B cell (primary cell): ENCODE measurements around the gene CLCNKB. TPM values are rescaled to one million over a fixed set of nuclear protein-coding genes. Genes with fewer than 3 reads are reported as not detected.

Experiments used
- ATAC-seq: fragments of 200-7000 bp; cut with Tn5 transposase; one replicate; pipeline ENCODE4 v1.10.0; 2021; ENCODE audit warnings: low read depth, mild to moderate bottlenecking, moderate number of reproducible peaks, moderate library complexity
- CTCF ChIA-PET: fragments of 350-600 bp; sonication (Branson Sonifier 250); formaldehyde crosslinking; loops from one replicate; lab custom pipeline; 2021; ENCODE audit warnings: antibody characterized with exemption, inconsistent platforms; lab: Charles Lee
- POLR2A ChIA-PET: fragments of 350-600 bp; sonication (Branson Sonifier 250); formaldehyde crosslinking; loops from one replicate; lab custom pipeline; 2021; ENCODE audit warnings: antibody characterized with exemption; lab: Charles Lee
- DNase-seq: peaks from one replicate; pipeline ENCODE4 v3.0.0; 2013
- H2AFZ ChIP-seq: 2 replicates; pipeline ENCODE4 v1.6.1; 2012; ENCODE audit warnings: mild to moderate bottlenecking, low read depth, low read length; ENCODE audit not compliant: insufficient read depth, poor library complexity, severe bottlenecking
- H3K27ac ChIP-seq, 2 donors: 1 replicate in 1 of 2; 2 replicates in 1 of 2; pipeline ENCODE4 v1.5.1; 2012 to 2013; ENCODE audit warnings: low read length in 2 of 2, mild to moderate bottlenecking in 2 of 2, moderate library complexity in 1 of 2
- H3K27me3 ChIP-seq, 4 experiments: fragments of 200-600 bp in 1 of 4; sonication (generic) in 1 of 4; replicated peaks in 1 of 4; 1 replicate in 2 of 4; 2 replicates in 2 of 4; pipeline versions ENCODE4 v1.6.1 to v1.7.0; 2013 to 2016; ENCODE audit warnings: low read length in 3 of 4, mild to moderate bottlenecking in 2 of 4, mixed read lengths in 1 of 4, moderate library complexity in 1 of 4; ENCODE audit not compliant: insufficient read depth in 4 of 4, control insufficient read depth in 3 of 4; ENCODE audit errors: control extremely low read depth in 1 of 4
- H3K36me3 ChIP-seq, 2 experiments: replicated peaks in 1 of 2; 1 replicate in 1 of 2; 2 replicates in 1 of 2; pipeline versions ENCODE4 v1.6.1 to v1.7.1; 2013; ENCODE audit warnings: low read length in 1 of 2; ENCODE audit not compliant: insufficient read depth in 2 of 2, control insufficient read depth in 1 of 2; ENCODE audit errors: control extremely low read depth in 1 of 2, extremely low read depth in 1 of 2
- H3K4me1 ChIP-seq, 2 donors: fragments of 200-600 bp in 1 of 2; sonication (generic) in 1 of 2; 1 replicate in 1 of 2; 2 replicates in 1 of 2; pipeline versions ENCODE4 v1.5.1 to v1.6.1; 2013 to 2017; ENCODE audit warnings: low read length in 2 of 2; ENCODE audit not compliant: control insufficient read depth in 2 of 2, insufficient read depth in 2 of 2
- H3K4me2 ChIP-seq: replicated peaks from 2 replicates; pipeline ENCODE3; 2012; ENCODE audit warnings: mild to moderate bottlenecking, low read depth, low read length; ENCODE audit not compliant: poor library complexity, severe bottlenecking
- H3K4me3 ChIP-seq, 5 experiments: fragments of 200-600 bp in 1 of 5; sonication (generic) in 1 of 5; 1 replicate in 3 of 5; 2 replicates in 2 of 5; pipeline versions ENCODE4 v1.5.1 to v1.7.0; 2011 to 2016; ENCODE audit warnings: low read length in 4 of 5, mild to moderate bottlenecking in 4 of 5, low read depth in 2 of 5, control low read depth in 1 of 5, moderate library complexity in 1 of 5; ENCODE audit not compliant: insufficient read depth in 1 of 5; ENCODE audit errors: control extremely low read depth in 1 of 5, extremely low read depth in 1 of 5
- H3K79me2 ChIP-seq: fragments of 200-600 bp; sonication (generic); one replicate; pipeline ENCODE4 v1.6.0; 2016; ENCODE audit warnings: low read length; ENCODE audit not compliant: control insufficient read depth, insufficient read depth
- H3K9ac ChIP-seq: fragments of 200-600 bp; sonication (generic); 2 replicates; pipeline ENCODE4 v1.6.1; 2017; ENCODE audit warnings: mild to moderate bottlenecking, low read length, moderate library complexity
- H3K9me3 ChIP-seq, 3 donors: one replicate each; pipeline versions ENCODE4 v1.6.1 to v1.7.1; 2013; ENCODE audit warnings: low read length in 2 of 3; ENCODE audit not compliant: control insufficient read depth in 2 of 3, insufficient read depth in 1 of 3; ENCODE audit errors: control extremely low read depth in 1 of 3
- H4K20me1 ChIP-seq: 2 replicates; pipeline ENCODE4 v1.6.0; 2012; ENCODE audit warnings: mild to moderate bottlenecking, low read length; ENCODE audit not compliant: insufficient read depth, control insufficient read depth, poor library complexity, severe bottlenecking
- H3K27ac Mint-ChIP-seq: one replicate; pipeline ENCODE4 v1.8.0; 2021; ENCODE audit warnings: mixed read lengths
- H3K27me3 Mint-ChIP-seq: one replicate; pipeline ENCODE4 v1.8.0; 2021; ENCODE audit warnings: mixed read lengths
- H3K4me1 Mint-ChIP-seq: one replicate; pipeline ENCODE4 v1.8.0; 2021; ENCODE audit warnings: mixed read lengths
- H3K4me3 Mint-ChIP-seq: one replicate; pipeline ENCODE4 v1.8.0; 2021; ENCODE audit warnings: mixed read lengths
- H3K9me3 Mint-ChIP-seq: one replicate; pipeline ENCODE4 v1.8.0; 2022; ENCODE audit warnings: mixed read lengths; ENCODE audit not compliant: insufficient read depth
- CTCF ChIP-seq: fragments of 200-600 bp; IDR thresholded peaks from one replicate; pipeline ENCODE4 v1.8.0; 2022; ENCODE audit warnings: antibody characterized with exemption, mild to moderate bottlenecking
- EZH2 ChIP-seq: IDR thresholded peaks from 2 replicates; pipeline ENCODE4 v1.6.1; 2012; ENCODE audit warnings: borderline replicate concordance, low read depth, mild to moderate bottlenecking, moderate library complexity, low read length; ENCODE audit not compliant: insufficient read depth, poor library complexity, severe bottlenecking
- WGBS: methylation state at CpG from one replicate; pipeline ENCODE4 v1.1.5; 2013; ENCODE audit warnings: missing lambda C conversion rate; ENCODE audit not compliant: insufficient coverage; 5-methylcytosine and 5-hydroxymethylcytosine counted together
- intact Hi-C: fragments of 100-400 bp; cut with micrococcal nuclease; formaldehyde crosslinking; loops from one replicate; pipeline ENCODE4 v1.10.0; 2022
- polyA plus RNA-seq: library from polyadenylated mRNA; depleted of rRNA; stranded (reverse); fragments of >200 nt; gene quantifications from 2 replicates; pipeline ENCODE4 v1.2.3, GENCODE V29; 2012
- total RNA-seq, 2 donors: library from RNA; stranded (reverse); fragments of 120-200 nt in 1 of 2; gene quantifications; 1 replicate in 1 of 2; 2 replicates in 1 of 2; pipeline versions ENCODE4 v1.2.3 to v1.2.4, GENCODE V29; 2013 to 2022

The CLCNKB gene
- total and polyA plus RNA-seq, 2 donors (not counting 1 experiment from before 2014, with no cell fraction given), result not detected

DNA sequence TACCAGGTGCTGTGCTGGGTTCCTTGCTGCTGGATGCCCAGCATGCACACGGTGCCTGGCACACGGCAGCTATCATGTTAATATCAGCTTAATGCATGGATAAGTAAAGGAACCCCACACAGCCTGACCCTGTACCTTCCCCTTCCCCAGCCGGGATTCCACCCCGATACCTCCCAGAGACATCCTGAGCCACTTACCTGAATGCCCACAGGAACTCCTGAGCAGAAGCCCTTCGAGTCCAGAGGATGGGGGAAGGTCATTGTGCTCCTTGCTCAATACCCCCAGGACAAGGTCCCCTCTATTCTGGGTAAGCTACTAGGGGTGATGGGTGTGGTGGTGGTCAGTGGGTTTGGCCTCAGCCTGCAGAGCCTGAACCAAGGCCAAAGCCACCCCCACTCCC, 28.5 kb downstream of the CLCNKB start:
- ChIA-PET CTCF (interaction anchor here (0.6 to 2.6 kb wide), 9 partner anchors 10 to 537 kb away, joined by 3 to 6 read pairs (median 4); no protein-coding TSS in a partner anchor), POLR2A (interaction anchor here (0.6 kb wide), 1 partner anchor 85 kb away, joined by 3 read pairs; no protein-coding TSS in a partner anchor)
- H3K27ac ChIP-seq, result no peak overlapping the region
- no CpG with 5 or more reads among the region's 5 CpGs for WGBS
- no peaks in the 10 kb centered on the region for H3K9me3 Mint-ChIP-seq
- no peak overlapping the region for H3K4me2 ChIP-seq
- peaks cover 7 to 11% of the 10 kb centered on the region in 2 donors for H3K4me1 ChIP-seq
- peaks cover 12% of the 10 kb centered on the region for H3K4me1 Mint-ChIP-seq
- no peak overlapping the region for H3K27ac Mint-ChIP-seq
- intact Hi-C loops, result no loop called here
- no peaks in the 10 kb centered on the region for H3K79me2 ChIP-seq
- no peaks in the 10 kb centered on the region for H3K9me3 ChIP-seq
- no peak overlapping the region for H3K9ac ChIP-seq
- H3K27me3 ChIP-seq, result peaks cover 0 to 37% (median 13%) of the 10 kb centered on the region in 4 experiments
- no peaks in the 10 kb centered on the region for H4K20me1 ChIP-seq
- ATAC-seq, result no peak
- no peak for TF ChIP-seq CTCF
- no peak for TF ChIP-seq EZH2
- no peak for DNase-seq
- H3K4me3 Mint-ChIP-seq, result peak overlapping the region; percentile 49
- H3K27me3 Mint-ChIP-seq, result peaks cover 26% of the 10 kb centered on the region
- H3K36me3 ChIP-seq, result no peaks in the 10 kb centered on the region
- no peak overlapping the region for H2AFZ ChIP-seq
- H3K4me3 ChIP-seq, result no peak overlapping the region

GRCh38 chr1:16072616-16073484, 29.3 kb downstream of the CLCNKB start:
- peaks cover 12% of the 10 kb centered on the region for H3K4me1 Mint-ChIP-seq
- WGBS, result 8% methylated on average over 49 of the region's 49 CpGs
- H3K27me3 Mint-ChIP-seq, result peaks cover 21% of the 10 kb centered on the region
- H3K27ac Mint-ChIP-seq, result no peak overlapping the region
- H3K9me3 ChIP-seq, result no peaks in the 10 kb centered on the region
- no peaks in the 10 kb centered on the region for H3K9me3 Mint-ChIP-seq
- ATAC-seq, result peak; percentile 7
- no peaks in the 10 kb centered on the region for H3K36me3 ChIP-seq
- no peaks in the 10 kb centered on the region for H3K79me2 ChIP-seq
- no peak for DNase-seq
- H3K4me2 ChIP-seq, result peak overlapping the region; percentile 79
- peak overlapping the region; percentile 48 for H3K9ac ChIP-seq
- peaks cover 7 to 11% of the 10 kb centered on the region in 2 donors for H3K4me1 ChIP-seq
- ChIA-PET CTCF (interaction anchor here (0.6 to 2.6 kb wide), 15 partner anchors 8 to 536 kb away, joined by 3 to 12 read pairs (median 4); no protein-coding TSS in a partner anchor), POLR2A (interaction anchor here (0.6 kb wide), 1 partner anchor 86 kb away, joined by 3 read pairs; no protein-coding TSS in a partner anchor)
- H2AFZ ChIP-seq, result no peak overlapping the region
- peaks cover 0 to 37% (median 13%) of the 10 kb centered on the region in 4 experiments for H3K27me3 ChIP-seq
- H4K20me1 ChIP-seq, result no peaks in the 10 kb centered on the region
- H3K27ac ChIP-seq, result no peak overlapping the region
- peak overlapping the region in 2 of 5 experiments; percentile 14 to 50 for H3K4me3 ChIP-seq
- intact Hi-C loops, result no loop called here
- TF ChIP-seq CTCF (no peak), EZH2 (no peak)
- H3K4me3 Mint-ChIP-seq, result peak overlapping the region; percentile 29
